Upper lobe of left lung (tissue), 4 donors: ENCODE measurements around the gene CHKA.

Experiments used
- POLR2A ChIP-seq, 4 donors: fragments of 450-650 bp; IDR thresholded peaks; one replicate each; pipeline ENCODE4 v1.5.1; 2016 to 2017; ENCODE audit warnings: antibody characterized with exemption in 4 of 4, mild to moderate bottlenecking in 2 of 4
- TF ChIP-seq, protein P1 (sequence below), 6 experiments: fragments of 450-650 bp in 4 of 6; fragments of 200-600 bp in 2 of 6; sonication (generic) in 2 of 6; IDR thresholded peaks; one replicate each; pipeline ENCODE4 v1.5.1; 2016 to 2019; ENCODE audit warnings: antibody characterized with exemption in 6 of 6

DNA sequence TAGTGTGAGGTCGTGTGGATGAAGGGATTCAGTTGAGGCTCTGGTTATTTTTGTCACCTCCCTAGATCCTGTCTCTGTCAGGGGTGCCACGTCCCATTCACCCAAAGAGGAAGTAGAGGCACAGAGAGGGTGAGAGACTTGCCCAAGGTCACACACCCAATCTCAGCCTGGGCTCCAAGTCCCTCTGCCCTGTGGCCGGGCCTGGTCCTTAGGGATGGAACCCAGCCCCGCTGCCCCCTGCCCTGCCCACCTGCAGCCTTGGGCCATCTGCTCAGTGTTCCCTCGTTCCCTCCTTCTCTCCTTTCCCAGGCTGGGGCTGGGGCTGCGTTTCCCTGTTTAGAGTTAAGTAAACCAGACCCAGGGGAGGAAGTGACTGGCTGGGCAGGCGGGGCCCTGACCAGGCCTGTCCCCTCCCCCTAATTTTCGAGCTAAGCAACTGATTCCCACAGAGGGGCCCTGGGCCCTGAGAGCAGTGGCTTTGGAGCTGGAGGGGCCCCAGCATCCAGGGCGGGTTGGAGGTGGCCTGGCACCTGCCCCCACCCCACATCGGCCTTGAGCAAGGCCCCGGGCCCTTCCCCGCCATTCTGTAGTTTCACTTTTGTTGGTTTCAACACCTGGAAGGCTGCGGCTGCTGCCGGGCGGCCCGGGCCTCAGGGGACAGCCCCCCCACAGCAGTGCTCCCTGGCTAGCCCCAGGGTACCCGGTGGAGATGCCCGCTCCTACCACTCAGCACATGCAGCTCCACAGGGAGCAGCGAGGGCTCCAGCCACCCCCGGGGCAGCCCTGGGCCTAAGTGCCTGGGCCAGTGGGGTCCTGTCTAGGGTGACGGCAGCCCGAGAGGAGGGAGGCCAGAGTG, 80.9 kb downstream of the CHKA start:
- TF ChIP-seq, protein P1, sequence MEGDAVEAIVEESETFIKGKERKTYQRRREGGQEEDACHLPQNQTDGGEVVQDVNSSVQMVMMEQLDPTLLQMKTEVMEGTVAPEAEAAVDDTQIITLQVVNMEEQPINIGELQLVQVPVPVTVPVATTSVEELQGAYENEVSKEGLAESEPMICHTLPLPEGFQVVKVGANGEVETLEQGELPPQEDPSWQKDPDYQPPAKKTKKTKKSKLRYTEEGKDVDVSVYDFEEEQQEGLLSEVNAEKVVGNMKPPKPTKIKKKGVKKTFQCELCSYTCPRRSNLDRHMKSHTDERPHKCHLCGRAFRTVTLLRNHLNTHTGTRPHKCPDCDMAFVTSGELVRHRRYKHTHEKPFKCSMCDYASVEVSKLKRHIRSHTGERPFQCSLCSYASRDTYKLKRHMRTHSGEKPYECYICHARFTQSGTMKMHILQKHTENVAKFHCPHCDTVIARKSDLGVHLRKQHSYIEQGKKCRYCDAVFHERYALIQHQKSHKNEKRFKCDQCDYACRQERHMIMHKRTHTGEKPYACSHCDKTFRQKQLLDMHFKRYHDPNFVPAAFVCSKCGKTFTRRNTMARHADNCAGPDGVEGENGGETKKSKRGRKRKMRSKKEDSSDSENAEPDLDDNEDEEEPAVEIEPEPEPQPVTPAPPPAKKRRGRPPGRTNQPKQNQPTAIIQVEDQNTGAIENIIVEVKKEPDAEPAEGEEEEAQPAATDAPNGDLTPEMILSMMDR (IDR thresholded peaks at IDR 0.05): no peak
- peak in 1 of 4 donors; percentile 60 for TF ChIP-seq POLR2A (IDR thresholded peaks at IDR 0.05)
